Sigmoid colon (tissue), 4 donors: ENCODE data around the gene UBXN1.

Experiments used
- CTCF ChIP-seq, 4 experiments: fragments of 450-650 bp in 3 of 4; fragments of 200-600 bp in 1 of 4; IDR thresholded peaks; one replicate each; pipeline ENCODE4 v1.5.1; 2016 to 2019; ENCODE audit warnings: antibody characterized with exemption in 4 of 4, mild to moderate bottlenecking in 3 of 4, moderate library complexity in 2 of 4
- POLR2A ChIP-seq, 2 donors: fragments of 450-650 bp; IDR thresholded peaks; one replicate each; pipeline ENCODE4 v1.6.1; 2016; ENCODE audit warnings: antibody characterized with exemption in 2 of 2, mild to moderate bottlenecking in 2 of 2, moderate library complexity in 2 of 2
- POLR2AphosphoS5 ChIP-seq, 4 donors: sonication (generic); formaldehyde crosslinking; IDR thresholded peaks; one replicate each; pipeline ENCODE4 v1.6.1; 2017; ENCODE audit warnings: antibody characterized with exemption in 4 of 4

GRCh38 chr11:62705880-62706849, 27.3 kb upstream of the UBXN1 start:
- TF ChIP-seq CTCF (IDR thresholded peaks at IDR 0.05) = no peak
- peak; percentile 53 to 91 (median 77) for TF ChIP-seq POLR2AphosphoS5 (IDR thresholded peaks at IDR 0.05)
- TF ChIP-seq POLR2A (IDR thresholded peaks at IDR 0.05) = peak; percentile 48 to 60
